ENCODE measurements around the gene GSTK1. TPM values are rescaled to one million over a fixed set of nuclear protein-coding genes. Genes with fewer than 3 reads are reported as not detected.

Gene GSTK1
- polyA plus RNA-seq, 1 of the 3 experiments (the other 2 are of a cell fraction), result 299 TPM

- no peak for DNase-seq
- no peaks in the 10 kb centered on the region for H3K27me3 ChIP-seq (ENCODE audit: insufficient read depth)
- H2AFZ ChIP-seq (ENCODE audit: low read depth), result no peak overlapping the region
- H3F3A ChIP-seq (replicated peaks; ENCODE audit: insufficient read depth), result peaks cover 6% of the 10 kb centered on the region
- no peak overlapping the region for H3K4me2 ChIP-seq
- peaks cover 79 to 87% of the 10 kb centered on the region in 2 experiments for H3K36me3 ChIP-seq (replicated peaks in 1 of 2; ENCODE audit: control insufficient read depth in 1 of 2, insufficient read depth in 2 of 2, low read length in 1 of 2)
- WGBS (ENCODE audit: low lambda C conversion rate), result 85% methylated on average over 6 of the region's 6 CpGs
- CTCF ChIA-PET, result interaction anchor here (0.7 to 3.1 kb wide), 14 partner anchors 9 to 103 kb away, joined by 3 to 14 read pairs (median 5); partner anchors contain the start of gene GSTK1
- no peak overlapping the region for H3K4me3 ChIP-seq (ENCODE audit: low read depth in 2 of 2, low read length in 1 of 2)
- H3K9ac ChIP-seq, result no peak overlapping the region
- no peaks in the 10 kb centered on the region; the same call in 1 of the 2 replicates for H3K79me2 ChIP-seq (ENCODE audit: insufficient read depth)
- peaks cover 5% of the 10 kb centered on the region; the same call in 1 of the 2 replicates for H4K20me1 ChIP-seq (ENCODE audit: insufficient read depth)
- TF ChIP-seq NFIC (IDR thresholded peaks at IDR 0.05; ENCODE audit: borderline replicate concordance) (no peak), EZH2phosphoT487 (IDR thresholded peaks at IDR 0.05; ENCODE audit: borderline replicate concordance, low read depth) (no peak), TEAD4 (IDR thresholded peaks at IDR 0.05; ENCODE audit: borderline replicate concordance, insufficient read depth) (no peak), EP300 (IDR thresholded peaks at IDR 0.05; ENCODE audit: borderline replicate concordance in 1 of 2, low read depth in 1 of 2, low read length in 1 of 2) (no peak), RAD21 (IDR thresholded peaks at IDR 0.05; ENCODE audit: low read length) (no peak), USF1 (IDR thresholded peaks at IDR 0.05; ENCODE audit: borderline replicate concordance, low read depth) (no peak), GATA2 (CRISPR knock-in tag; IDR thresholded peaks at IDR 0.05) (no peak), IRF3 (IDR thresholded peaks at IDR 0.05; ENCODE audit: low read depth, low read length) (no peak), FOXM1 (IDR thresholded peaks at IDR 0.05; ENCODE audit: low read depth) (no peak), MAX (IDR thresholded peaks at IDR 0.05; ENCODE audit: low read depth) (no peak), TCF12 (IDR thresholded peaks at IDR 0.05) (no peak), USF2 (IDR thresholded peaks at IDR 0.05; ENCODE audit: borderline replicate concordance, low read depth, low read length) (no peak), SMC3 (IDR thresholded peaks at IDR 0.05; ENCODE audit: low read depth, low read length) (no peak), RXRA (IDR thresholded peaks at IDR 0.05; ENCODE audit: borderline replicate concordance, low read depth) (no peak), FOSL2 (IDR thresholded peaks at IDR 0.05; ENCODE audit: borderline replicate concordance, low read depth) (no peak), REST (IDR thresholded peaks at IDR 0.05; ENCODE audit: low read depth, low read length) (no peak)
- H3K9me2 ChIP-seq, result no peaks in the 10 kb centered on the region
- H3K9me3 ChIP-seq, result no peaks in the 10 kb centered on the region
- no peaks in the 10 kb centered on the region; a peak in 1 of 4 replicates for H3K4me1 ChIP-seq (ENCODE audit: control insufficient read depth in 1 of 2, insufficient read depth in 2 of 2, low read depth in 1 of 2, low read length in 1 of 2)
- H3K27ac ChIP-seq (ENCODE audit: low read depth in 2 of 2, low read length in 1 of 2), result no peak overlapping the region
- POLR2A ChIA-PET, result no interaction called here
Measured at GRCh38 chr7:143304938-143305337, 41.7 kb downstream of the GSTK1 start.
